ENCODE data around the gene CPLX3. TPM values are rescaled to one million over a fixed set of nuclear protein-coding genes. Genes with fewer than 3 reads are reported as not detected.
A peak's percentile ranks its signal among the peaks of the same experiment; 100 is the strongest.

The CPLX3 gene
- total RNA-seq, 4 donors from 2014 or later = 0.33 TPM; not detected in 3

GRCh38 chr15:74832826-74833225, 6.4 kb downstream of the CPLX3 start:
- H3K4me3 ChIP-seq = no peak overlapping the region
- 66% methylated on average over 4 of the region's 4 CpGs for WGBS
- peaks cover 0 to 10% (median under 1%) of the 10 kb centered on the region in 4 donors for H3K27me3 ChIP-seq
- H3K27ac ChIP-seq (replicated peaks in 1 of 4) = no peak overlapping the region
- H3K9me3 ChIP-seq = no peaks in the 10 kb centered on the region
- peaks cover 0 to 10% (median 2%) of the 10 kb centered on the region in 4 donors for H3K4me1 ChIP-seq
- no peak for DNase-seq (ENCODE audit: extremely low spot score)
- intact Hi-C loops (cut with DNase I) = no loop called here
- peaks cover 4 to 23% (median 20%) of the 10 kb centered on the region in 4 donors for H3K36me3 ChIP-seq
- TF ChIP-seq CTCF (IDR thresholded peaks at IDR 0.05) (no peak), POLR2A (IDR thresholded peaks at IDR 0.05; ENCODE audit: low read depth) (no peak)

GRCh38 chr15:74833376-74834107, 7.1 kb downstream of the CPLX3 start:
- DNase-seq (ENCODE audit: extremely low spot score) = no peak
- peaks cover 0 to 10% (median 2%) of the 10 kb centered on the region in 4 donors for H3K4me1 ChIP-seq
- WGBS = 76% methylated on average over 8 of the region's 12 CpGs
- H3K4me3 ChIP-seq = no peak overlapping the region
- H3K27me3 ChIP-seq = peaks cover 0 to 3% (median 0%) of the 10 kb centered on the region in 4 donors
- H3K27ac ChIP-seq (replicated peaks in 1 of 4) = no peak overlapping the region
- intact Hi-C loops (cut with DNase I) = no loop called here
- TF ChIP-seq CTCF (IDR thresholded peaks at IDR 0.05) (no peak), POLR2AphosphoS5 (IDR thresholded peaks at IDR 0.05) (no peak), EP300 (IDR thresholded peaks at IDR 0.05) (no peak), POLR2A (IDR thresholded peaks at IDR 0.05; ENCODE audit: low read depth) (no peak)
- H3K36me3 ChIP-seq = peaks cover 4 to 30% (median 27%) of the 10 kb centered on the region in 4 donors
- no peaks in the 10 kb centered on the region for H3K9me3 ChIP-seq

GRCh38 chr15:74835312-74835823, 8.9 kb downstream of the CPLX3 start:
- Histone ChIP-seq H3K27ac (replicated peaks in 1 of 4) (no peak overlapping the region), H3K27me3 (no peaks in the 10 kb centered on the region), H3K4me1 (peaks cover 0 to 10% (median 4%) of the 10 kb centered on the region in 4 donors), H3K9me3 (no peaks in the 10 kb centered on the region), H3K4me3 (no peak overlapping the region), H3K36me3 (peaks cover 4 to 49% (median 46%) of the 10 kb centered on the region in 4 donors)
- TF ChIP-seq POLR2A (IDR thresholded peaks at IDR 0.05; ENCODE audit: low read depth) (no peak), CTCF (IDR thresholded peaks at IDR 0.05) (peak; percentile 60 to 78 (median 65)), POLR2AphosphoS5 (IDR thresholded peaks at IDR 0.05) (no peak)
- DNase-seq (ENCODE audit: extremely low spot score) = no peak
- WGBS = 57% methylated on average over 4 of the region's 5 CpGs
- intact Hi-C loops (cut with DNase I) = no loop called here

- TF ChIP-seq POLR2A (IDR thresholded peaks at IDR 0.05; ENCODE audit: low read depth) (no peak), POLR2AphosphoS5 (IDR thresholded peaks at IDR 0.05) (no peak), EP300 (IDR thresholded peaks at IDR 0.05) (no peak), CTCF (IDR thresholded peaks at IDR 0.05) (no peak)
- Histone ChIP-seq H3K27ac (replicated peaks in 1 of 4) (no peak overlapping the region), H3K4me1 (peaks cover 7 to 19% (median 10%) of the 10 kb centered on the region in 4 donors), H3K27me3 (no peaks in the 10 kb centered on the region), H3K4me3 (no peak overlapping the region), H3K9me3 (no peaks in the 10 kb centered on the region), H3K36me3 (peaks cover 4 to 60% (median 55%) of the 10 kb centered on the region in 4 donors)
- no peak for DNase-seq (ENCODE audit: extremely low spot score)
- WGBS = 84% methylated on average over 7 of the region's 7 CpGs
- intact Hi-C loops (cut with DNase I) = no loop called here
These were observed 10.4 kb downstream of the CPLX3 start for GRCh38 chr15:74836846-74837245.

All from esophagus muscularis mucosa (tissue), 4 donors.